HG03378 (cell line): ENCODE measurements around the gene TIMP1.
"Not testable (repeated sequence)": the region's sequence is repeated elsewhere in the genome, so short reads cannot be mapped to it uniquely, and the experiment has no call there.

Source experiments
- ATAC-seq: cut with Tn5 transposase; IDR thresholded peaks from one replicate; pipeline ENCODE4 v1.9.1; 2021; ENCODE audit warnings: mild to moderate bottlenecking, moderate library complexity; ENCODE audit not compliant: unreplicated experiment

Gene TIMP1

DNA sequence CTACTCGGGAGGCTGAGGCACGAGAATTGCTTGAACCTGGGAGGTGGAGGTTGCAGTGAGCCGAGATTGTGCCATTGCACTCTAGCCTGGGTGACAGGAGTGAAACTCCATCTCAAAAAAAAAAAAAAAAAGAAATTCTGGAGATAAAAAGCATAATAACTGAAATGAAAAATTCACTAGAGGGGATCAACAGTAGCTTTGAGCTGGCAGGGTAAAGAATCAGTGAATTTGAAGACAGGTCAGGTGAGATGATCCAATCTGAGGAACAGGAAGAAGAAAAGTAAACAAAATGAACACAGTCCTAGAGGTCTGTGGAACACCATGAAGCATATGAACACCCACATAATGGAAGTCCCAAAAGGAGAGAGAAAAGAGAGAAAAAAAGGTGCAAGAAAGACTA lies 15.0 kb downstream of the TIMP1 start:
- no peak for ATAC-seq

DNA sequence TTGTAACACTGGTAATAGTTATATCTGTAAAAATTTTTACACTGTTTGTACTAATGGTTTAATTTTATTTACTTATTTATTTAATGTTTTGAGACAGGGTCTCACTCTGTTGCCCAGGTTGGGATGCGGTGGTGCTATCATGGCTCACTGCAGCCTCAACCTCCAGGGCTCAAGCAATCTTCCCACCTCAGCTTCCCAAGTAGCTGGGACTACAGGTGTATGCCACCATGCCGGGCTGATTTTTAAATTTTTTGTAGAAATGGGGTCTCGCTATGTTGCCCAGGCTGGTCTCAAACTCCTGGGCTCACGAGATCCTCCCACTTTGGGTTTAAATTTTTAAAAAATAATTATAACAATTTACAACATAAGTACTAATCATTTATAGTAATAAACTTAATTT lies 20.9 kb downstream of the TIMP1 start:
- not testable (repeated sequence) for ATAC-seq

DNA sequence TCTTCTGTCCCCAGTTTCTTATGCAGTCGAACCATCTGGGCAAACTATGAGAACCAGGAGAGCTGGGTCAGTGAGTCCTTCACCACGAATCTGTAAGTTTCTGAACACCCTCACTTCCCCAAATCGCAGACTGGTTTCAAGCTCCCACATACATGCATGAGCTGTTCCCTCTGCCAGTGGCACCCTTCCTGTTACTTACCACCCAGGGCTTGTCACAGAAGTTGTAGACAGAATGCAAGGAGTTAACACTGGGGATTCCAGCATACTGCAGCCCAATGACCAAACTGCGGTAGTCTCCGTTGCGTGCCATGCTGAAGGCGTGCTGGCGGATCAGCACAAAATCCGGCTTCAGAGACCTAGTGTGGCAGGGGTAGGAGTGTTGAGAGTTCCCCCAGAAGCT lies 22.8 kb downstream of the TIMP1 start:
- no peak for ATAC-seq

DNA sequence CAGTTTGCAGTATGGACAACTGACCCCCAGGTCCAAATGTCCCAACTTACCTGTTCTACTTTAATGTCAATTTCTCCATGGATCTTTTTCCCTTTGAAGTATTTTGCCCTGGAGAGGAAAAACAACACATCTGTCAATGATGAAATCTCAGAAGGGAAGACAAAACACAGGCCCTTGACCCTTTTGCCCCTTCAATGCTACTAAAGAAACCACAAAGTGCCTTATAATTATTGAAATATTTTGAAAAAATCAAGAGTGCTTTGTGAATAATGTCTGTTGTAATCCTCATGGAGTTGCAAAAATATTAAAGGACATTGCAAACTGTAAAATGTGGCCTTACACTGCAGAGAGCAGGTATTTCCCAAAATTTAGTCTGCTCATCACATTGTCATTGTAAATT lies 24.9 kb downstream of the TIMP1 start:
- no peak for ATAC-seq

DNA sequence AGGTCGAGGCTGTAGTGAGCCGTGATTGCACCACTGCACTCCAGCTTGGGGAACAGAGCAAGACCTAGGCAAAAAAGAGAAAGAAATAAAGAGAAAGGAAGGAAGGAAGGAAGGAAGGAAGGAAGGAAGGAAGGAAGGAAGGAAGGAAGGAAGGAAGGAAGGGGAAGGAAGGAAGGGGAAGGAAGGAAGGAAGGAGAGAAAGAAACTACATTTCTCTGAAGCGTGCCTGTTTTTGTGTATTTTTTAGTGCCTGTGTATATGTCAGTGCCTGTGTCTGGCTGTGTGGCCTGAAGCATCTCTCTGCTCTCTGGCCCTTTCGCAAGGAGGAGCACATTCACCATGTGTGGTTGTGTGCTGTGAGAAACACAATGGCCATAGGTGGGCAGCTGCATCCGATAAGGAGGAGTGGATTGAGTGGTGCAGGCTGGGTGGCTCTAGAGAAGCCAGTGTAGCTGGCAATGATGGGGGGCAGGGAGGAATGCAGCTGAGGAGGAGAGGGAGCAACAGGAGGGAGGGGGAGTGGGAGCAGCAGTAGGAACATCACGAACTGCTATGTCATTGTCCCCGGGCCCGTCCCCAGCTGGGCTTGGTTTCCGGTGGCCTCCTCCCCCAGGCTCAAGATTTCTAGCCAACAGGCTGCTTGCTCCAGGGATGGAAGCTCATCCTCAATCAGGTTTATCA lies 26.0 kb downstream of the TIMP1 start:
- ATAC-seq = no peak

DNA sequence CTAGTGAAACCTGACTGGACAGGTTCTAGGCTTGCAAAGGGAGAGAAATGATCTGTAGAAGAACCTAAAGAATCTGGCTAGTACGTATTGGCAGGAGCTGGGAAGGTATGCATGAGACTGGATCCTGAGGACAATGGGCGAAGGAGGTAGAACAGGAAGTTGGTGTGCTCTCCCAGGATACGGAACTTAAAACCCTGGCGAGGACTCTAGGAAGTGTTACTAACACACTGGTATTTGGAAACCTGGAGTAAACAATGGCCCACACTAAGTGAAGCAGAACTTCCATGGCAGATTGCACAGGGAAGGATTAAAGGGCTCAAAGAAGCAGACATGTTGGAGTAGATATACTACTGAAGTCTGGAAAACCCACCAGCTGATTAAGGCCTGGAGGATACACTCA lies 28.3 kb downstream of the TIMP1 start:
- ATAC-seq = no peak

DNA sequence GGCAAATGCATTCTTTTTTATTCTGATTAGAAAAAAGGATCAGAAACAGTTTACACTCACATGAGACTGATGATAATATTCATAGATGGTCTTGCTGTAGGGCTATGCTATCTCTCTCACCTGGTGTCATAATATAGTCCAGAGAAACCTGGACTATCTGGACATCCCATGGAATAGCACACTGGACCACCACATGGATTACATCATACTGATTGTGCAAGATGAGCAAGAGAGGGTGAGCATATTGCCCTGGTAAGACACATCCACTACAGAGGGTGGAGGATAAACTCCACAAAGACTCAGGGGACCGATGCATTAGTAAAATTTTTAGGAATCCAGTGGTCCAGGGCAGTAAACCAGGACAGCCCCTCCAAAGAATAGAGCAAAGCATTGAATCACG lies 29.3 kb downstream of the TIMP1 start:
- ATAC-seq = no peak

DNA sequence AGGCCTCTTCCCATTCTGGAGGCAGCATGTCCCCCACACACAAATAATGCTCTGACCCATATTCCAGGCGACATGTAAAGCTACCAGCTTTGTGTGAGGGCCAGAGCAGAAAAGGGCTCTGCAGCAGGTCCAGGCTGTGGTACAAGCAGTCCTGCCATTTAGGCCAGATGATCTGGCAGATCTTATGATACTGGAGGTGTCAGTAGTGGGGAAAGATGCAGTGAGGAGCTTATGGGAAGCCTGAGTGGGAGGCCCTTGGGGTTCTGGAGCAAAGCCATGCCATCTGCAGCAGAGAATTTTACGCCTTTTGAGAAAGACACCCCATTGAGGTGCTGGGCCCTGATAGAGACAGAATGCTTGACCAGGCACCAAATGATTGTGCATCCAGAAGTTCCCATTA lies 29.7 kb downstream of the TIMP1 start:
- ATAC-seq = no peak

DNA sequence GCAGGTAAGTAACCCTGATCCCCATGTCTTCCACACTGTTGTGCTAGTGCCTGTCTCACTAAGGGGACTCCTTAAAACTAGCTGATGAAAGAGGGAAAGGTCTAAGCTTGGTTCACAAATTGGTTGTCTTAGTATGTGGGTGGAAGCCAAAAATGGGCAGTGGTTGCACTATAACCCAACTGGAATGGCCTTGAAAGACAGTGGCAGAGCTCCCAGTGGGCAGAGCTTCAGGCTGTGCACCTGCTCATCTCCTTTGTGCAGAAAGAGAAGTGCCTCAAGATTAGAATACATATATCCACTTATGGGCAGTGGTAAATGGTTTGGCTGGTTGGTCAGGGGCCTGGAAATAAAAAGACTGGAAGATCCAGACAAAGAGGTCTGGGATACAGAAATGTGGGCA lies 30.2 kb downstream of the TIMP1 start:
- ATAC-seq = no peak

DNA sequence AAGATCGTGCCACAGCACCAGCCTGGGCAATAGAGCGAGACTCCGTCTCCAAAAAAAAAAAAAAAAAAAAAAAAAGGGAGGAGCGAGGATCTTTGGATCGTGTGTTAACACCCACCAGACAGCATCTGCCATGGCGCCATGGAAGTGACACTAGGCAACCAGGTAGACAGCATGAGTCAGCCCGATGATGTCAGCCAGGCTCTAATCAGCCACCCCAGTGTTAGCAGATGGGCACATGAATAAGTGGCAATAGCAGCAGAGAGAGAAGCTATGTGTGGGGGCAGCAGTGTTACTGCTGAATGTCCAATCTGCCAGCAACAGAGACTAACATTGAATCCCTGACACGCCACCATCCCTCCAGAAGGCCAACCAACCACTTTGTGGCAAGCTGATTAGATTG lies 30.8 kb downstream of the TIMP1 start:
- ATAC-seq = no peak

DNA sequence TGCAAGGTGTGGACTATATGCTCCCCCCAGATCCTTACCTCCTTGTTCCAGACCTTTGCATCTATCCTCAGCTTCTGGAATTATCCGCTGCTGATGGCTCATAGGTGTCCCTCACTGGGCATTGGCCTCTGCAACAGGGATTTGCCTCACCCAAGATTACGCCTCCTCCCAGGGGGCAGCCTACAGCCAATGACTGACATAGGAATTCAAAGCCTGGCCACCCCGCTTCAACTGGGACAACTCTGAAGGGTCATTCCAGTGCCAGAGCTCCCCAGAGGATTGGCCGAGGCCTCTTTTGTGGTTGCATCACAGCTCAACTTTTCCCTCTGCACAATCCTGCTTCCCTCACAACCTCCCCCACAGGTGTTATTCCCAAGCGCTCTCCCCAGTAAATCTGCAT lies 32.4 kb downstream of the TIMP1 start:
- ATAC-seq = no peak

DNA sequence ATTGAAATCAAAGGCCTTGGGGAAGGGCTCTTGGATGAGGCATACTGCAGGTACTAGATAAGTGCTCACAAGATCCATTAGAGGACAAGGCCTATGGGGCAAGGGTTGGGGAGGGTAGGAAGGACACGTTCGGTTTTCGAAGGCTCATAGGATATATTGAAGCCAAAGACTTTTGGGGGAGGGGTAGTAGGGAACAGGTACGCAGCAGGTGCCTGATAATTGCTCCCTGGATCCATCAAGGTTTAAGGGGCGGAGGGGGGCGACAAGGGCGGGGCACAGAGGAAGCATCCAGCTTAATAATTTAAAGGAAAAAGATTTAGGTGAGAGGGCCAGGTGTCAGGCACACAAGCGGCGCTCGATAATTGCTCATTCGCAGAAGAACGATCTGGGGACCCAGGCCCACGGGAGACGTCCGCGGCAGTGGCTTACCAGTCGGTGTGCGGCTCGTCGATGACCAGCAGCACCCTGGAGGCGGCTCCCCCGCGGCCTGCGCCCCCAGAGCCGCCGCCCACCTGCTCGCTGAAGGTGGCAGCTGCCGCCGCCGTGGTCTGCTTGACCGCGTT lies 36.8 kb downstream of the TIMP1 start:
- ATAC-seq = no peak

DNA sequence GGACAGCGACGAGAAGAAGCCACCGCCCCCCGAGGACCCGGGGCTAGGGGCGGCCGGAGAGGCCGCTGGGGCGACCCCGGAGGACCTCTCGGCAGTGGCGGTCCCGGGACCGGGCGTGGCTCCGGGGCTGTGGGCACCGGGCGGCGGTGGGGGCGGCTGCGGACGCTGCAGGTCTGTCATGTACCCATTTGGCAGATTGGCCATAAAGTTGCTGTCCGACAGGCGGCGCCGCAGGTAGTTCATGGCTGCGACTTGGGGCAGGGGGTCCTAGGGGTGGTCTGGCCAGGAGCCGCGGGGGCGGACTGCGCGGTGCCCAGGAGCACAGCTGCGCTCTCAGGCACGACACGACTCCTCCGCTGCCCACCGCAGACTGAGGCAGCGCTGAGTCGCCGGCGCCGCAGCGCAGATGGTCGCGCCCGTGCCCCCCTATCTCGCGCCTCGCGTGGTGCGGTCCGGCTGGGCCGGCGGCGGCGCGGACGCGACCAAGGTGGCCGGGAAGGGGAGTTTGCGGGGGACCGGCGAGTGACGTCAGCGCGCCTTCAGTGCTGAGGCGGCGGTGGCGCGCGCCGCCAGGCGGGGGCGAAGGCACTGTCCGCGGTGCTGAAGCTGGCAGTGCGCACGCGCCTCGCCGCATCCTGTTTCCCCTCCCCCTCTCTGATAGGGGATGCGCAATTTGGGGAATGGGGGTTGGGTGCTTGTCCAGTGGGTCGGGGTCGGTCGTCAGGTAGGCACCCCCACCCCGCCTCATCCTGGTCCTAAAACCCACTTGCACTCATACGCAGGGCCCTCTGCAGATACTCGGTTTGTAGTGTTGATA lies 37.5 kb downstream of the TIMP1 start, which contains the start of gene SYN1:
SYN1 (minus strand) TSS at position 372 of the 817 bp plus-strand sequence; CDS start at position 243, 129 bp downstream.
- ATAC-seq = no peak

DNA sequence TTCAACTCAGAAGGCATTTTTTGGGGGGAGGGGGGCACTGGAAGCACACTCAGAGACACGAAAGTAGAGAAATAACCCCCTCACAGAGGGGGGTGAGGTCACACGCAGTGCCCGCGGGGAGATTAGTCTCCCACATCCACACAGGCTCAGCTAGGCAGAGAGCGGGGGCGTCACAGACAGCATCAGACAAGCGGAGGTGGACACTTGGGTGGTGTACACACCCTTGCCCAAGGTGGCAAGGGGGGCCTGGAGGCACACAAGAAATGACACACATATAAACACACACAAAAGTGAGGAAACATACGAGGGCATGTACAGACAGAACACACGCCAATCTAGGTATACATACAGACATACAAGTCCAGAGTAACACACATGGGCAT lies 38.1 kb downstream of the TIMP1 start:
- no peak for ATAC-seq

DNA sequence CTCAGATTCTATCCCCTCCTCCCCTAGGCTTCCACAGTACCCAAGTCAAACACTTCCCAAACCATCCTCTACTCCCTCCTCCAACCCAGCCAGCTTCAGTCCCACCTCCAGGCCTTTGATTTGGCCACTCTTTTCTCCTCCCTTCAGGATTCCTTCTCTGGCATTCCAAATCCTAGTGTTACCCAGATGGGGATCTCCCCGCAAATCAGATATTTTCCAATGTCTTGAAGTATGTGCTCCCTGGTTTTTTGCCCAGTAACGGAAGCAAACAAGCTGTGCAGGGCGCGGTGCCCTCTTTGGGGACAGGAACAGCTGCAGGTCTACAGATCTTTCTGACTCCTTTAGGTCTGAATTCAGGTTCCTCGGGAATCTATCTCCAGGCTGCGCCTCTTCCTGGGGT lies 39.6 kb downstream of the TIMP1 start:
- no peak for ATAC-seq

DNA sequence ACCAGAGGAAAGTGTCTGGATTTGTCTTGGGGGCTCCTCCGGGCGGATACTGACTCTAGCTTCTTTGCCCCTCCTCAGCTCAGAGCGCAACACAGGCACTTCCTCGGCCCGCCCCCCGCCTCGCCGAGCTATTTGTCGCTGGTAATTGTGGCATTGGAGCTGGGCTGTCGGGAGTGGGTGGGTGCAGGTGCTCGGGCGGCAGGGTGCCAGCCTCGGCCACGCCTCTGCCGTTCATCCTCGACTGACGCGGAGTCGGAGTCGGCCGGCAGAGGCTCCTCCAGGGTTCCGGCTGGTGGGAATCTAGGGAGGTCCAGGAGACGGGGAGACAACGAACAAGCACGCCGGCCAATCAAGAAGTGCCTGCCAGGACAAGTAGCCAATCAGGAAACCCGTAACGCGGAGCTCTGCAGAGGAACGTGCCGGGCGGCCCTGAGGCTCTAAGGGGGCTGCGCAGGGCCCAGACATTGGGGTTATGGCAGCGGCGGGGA lies 41.3 kb downstream of the TIMP1 start:
- no peak for ATAC-seq

DNA sequence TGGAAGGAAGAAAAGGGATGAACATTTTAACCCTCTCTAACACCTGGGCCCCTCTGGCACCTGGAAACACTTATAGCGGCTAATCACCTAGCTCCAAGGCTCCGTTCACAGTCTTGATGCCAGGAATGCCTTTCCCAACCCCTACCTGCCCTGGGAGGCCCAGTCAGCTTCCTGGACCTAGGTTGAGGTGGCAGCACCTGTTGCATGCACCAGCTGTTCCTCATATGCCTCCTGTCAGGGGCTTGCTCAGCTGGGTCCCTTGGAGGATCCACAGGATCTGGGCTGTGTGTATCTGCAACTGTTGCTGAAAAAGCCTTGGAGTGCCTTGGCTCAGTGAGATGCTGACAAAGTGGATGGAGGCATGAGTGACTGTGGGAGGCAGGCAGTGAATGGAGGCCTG lies 43.1 kb downstream of the TIMP1 start:
- ATAC-seq = no peak

DNA sequence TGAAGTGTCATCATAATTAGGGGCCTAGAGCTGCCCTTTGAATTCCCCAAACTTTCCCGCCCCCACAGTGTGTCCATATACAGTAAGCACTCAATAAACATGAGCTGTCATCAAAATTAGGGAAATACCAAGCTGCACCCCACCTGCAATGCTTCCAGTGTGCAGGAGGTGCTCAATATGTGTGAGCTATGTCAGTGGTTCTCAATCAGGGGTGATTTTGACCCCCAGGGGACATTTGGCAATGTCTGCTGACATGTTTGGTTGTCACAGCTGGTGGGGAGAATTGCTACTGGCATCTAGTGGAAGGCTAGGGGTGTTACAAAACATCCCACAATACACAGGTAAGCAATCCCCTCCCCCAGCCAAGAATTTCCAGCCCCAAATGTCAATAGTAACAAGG lies 46.7 kb downstream of the TIMP1 start:
- no peak for ATAC-seq

DNA sequence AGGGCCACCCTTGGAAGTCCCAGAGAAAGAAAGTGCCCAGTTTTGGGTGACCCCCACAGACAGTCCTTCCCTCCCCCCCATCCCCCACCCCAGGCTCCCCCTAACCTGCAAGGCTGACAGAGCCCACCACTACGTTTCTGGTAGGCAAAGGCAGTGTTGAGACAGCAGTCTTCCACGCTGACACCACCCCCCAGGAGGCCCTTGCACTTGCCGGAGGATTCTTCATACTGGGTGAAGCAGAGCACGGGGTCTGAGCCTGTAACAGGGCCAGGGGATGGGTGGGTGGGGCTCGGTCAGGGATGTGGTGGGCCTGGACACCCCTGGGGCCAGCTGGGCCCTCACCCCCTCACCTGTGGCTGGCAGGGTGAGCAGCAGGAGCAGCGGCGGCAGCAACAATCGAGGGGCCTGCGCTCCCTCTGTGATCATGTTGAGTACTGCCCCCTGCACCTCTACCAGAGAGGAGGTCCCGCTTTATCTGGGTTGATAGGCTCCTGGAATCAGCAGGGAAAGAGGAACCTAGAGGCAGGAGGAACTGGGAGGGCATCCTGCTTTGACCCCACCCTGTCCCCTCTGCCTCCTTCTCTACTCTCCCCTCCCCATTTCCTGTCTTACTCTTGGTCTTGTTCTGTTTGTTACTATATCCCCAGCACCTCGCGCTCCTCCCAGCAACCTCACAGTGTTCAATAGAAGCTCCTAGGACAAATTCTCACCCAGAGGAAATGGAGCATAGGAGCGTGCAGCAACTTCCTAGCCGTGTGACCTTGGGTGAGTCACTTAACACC lies 47.4 kb downstream of the TIMP1 start, which contains the start of gene CFP:
CFP (minus strand) TSS at position 512 of the 782 bp plus-strand sequence; CDS start at position 426, 86 bp downstream.
- ATAC-seq = no peak

DNA sequence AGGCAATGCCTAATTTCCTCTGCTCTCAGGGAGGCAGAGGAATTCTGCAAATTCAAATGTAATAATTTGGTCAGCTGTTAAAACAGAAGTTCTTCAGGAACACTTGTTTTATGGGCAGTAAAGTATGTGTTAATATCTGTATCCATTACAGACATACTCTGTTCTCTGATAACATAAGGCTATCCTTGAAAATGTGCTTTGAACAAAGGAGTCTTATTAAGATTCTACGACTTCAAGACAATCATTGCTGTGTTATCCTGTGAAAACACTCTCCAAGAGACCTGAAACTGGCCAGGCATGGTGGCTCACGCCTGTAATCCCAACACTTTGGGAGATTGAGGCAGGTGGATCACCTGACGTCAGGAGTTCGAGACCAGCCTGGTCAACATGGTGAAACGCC lies 49.4 kb downstream of the TIMP1 start:
- no peak for ATAC-seq

DNA sequence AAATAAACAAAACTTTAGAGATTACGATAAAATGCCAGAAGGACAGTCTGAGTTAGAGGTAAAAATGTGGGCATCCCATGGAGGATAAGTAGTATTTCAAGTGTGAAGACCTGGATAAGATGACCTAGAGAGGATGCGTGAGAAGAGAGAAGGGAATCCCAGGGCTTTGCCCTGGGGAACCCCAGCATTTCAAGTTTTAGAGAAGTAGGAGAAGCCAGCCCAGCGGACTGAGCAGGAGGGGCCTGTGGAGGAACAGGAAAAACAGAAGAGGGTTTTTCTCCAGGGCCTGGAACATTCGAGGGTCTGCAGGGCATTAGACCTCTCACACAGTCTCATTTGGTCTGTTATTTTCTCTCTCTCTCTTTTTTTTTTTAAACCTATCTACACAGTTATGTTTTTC lies 50.4 kb downstream of the TIMP1 start:
- no peak for ATAC-seq
